Muscle of leg (tissue), 11 donors: ENCODE results near the gene TIFAB. TPM values are rescaled to one million over a fixed set of nuclear protein-coding genes. Genes with fewer than 3 reads are reported as not detected.
A peak's percentile ranks its signal among the peaks of the same experiment; 100 is the strongest.

Experiments
- DNase-seq: peaks from one replicate; pipeline ENCODE4 v3.0.0; 2013
- H3K27ac ChIP-seq: one replicate; pipeline ENCODE4 v1.5.1; 2013; ENCODE audit warnings: mild to moderate bottlenecking, low read length, control low read depth
- H3K27me3 ChIP-seq: one replicate; pipeline ENCODE4 v1.6.1; 2013; ENCODE audit warnings: low read length; ENCODE audit not compliant: control insufficient read depth, insufficient read depth
- H3K36me3 ChIP-seq: one replicate; pipeline ENCODE4 v1.6.1; 2013; ENCODE audit warnings: low read length; ENCODE audit not compliant: control insufficient read depth, insufficient read depth
- H3K4me1 ChIP-seq: one replicate; pipeline ENCODE4 v1.6.1; 2013; ENCODE audit warnings: low read length; ENCODE audit not compliant: control insufficient read depth, insufficient read depth
- H3K4me3 ChIP-seq: one replicate; pipeline ENCODE4 v1.5.1; 2013; ENCODE audit warnings: low read length, control low read depth
- H3K9me3 ChIP-seq: replicated peaks from 2 replicates; pipeline ENCODE4 v1.6.1; 2013; ENCODE audit warnings: low read depth, low read length; ENCODE audit not compliant: control insufficient read depth
- WGBS: methylation state at CpG from one replicate; pipeline ENCODE4 v1.1.5; 2013; ENCODE audit warnings: missing lambda C conversion rate; ENCODE audit not compliant: insufficient coverage; 5-methylcytosine and 5-hydroxymethylcytosine counted together
- polyA plus RNA-seq, 8 donors: library from polyadenylated mRNA; unstranded; fragments of 120-200 nt; gene quantifications; one replicate each; pipeline versions ENCODE4 v1.2.1 to v1.2.3, GENCODE V29; 2013; ENCODE audit warnings: inconsistent platforms in 1 of 8, low replicate concordance in 1 of 8; ENCODE audit not compliant: insufficient read length in 8 of 8, insufficient read depth in 1 of 8
- total RNA-seq: library from RNA; stranded (reverse); fragments of 120-200 nt; gene quantifications from one replicate; pipeline ENCODE4 v1.2.4, GENCODE V29; 2013

The TIFAB gene
- total and polyA plus RNA-seq, 9 donors = 0.05 to 0.33 (median 0.20) TPM

- Histone ChIP-seq H3K36me3 (peaks cover 4% of the 10 kb centered on the region), H3K9me3 (no peaks in the 10 kb centered on the region), H3K4me1 (peaks cover 40% of the 10 kb centered on the region), H3K4me3 (peak overlapping the region; percentile 85), H3K27me3 (no peaks in the 10 kb centered on the region), H3K27ac (peak overlapping the region; percentile 76)
- DNase-seq = peak; percentile 43
- WGBS = 0% methylated on average over 43 of the region's 43 CpGs
Observed at GRCh38 chr5:135398160-135398854, 53.8 kb downstream of the TIFAB start.

Other genes starting within 250 kb of the TIFAB start
- gene MACROH2A1, start 53.1 kb downstream of the TIFAB start, total RNA-seq = 103 TPM
- gene MACROH2A1, start 53.1 kb downstream of the TIFAB start, polyA plus RNA-seq = 100 to 1,000 TPM; 103 to 117 (median 112) TPM
- 0.09 TPM for gene DCANP1, start 5.0 kb downstream of the TIFAB start, total RNA-seq
- under 1 TPM in 3 of 8 donors, not detected in 5; 0.06 to 0.21 (median 0.11) TPM for gene DCANP1, start 5.0 kb downstream of the TIFAB start, polyA plus RNA-seq
- not detected for gene NEUROG1, start 83.6 kb upstream of the TIFAB start, total RNA-seq
- under 1 TPM in 1 of 8 donors, not detected in 7; 0.10 TPM for gene NEUROG1, start 83.6 kb upstream of the TIFAB start, polyA plus RNA-seq
- gene CXCL14, start 126.6 kb upstream of the TIFAB start, total RNA-seq = 21.3 TPM
- 100 to 1,000 TPM in 1 of 8 donors, 10 to 100 TPM in 7; 27.6 to 155 (median 32.7) TPM for gene CXCL14, start 126.6 kb upstream of the TIFAB start, polyA plus RNA-seq